Endothelial cell of umbilical vein (primary cell): ENCODE results near the gene PLXNA4. TPM values are rescaled to one million over a fixed set of nuclear protein-coding genes. Genes with fewer than 3 reads are reported as not detected.

Source experiments
- BruUV-seq: library from RNA; stranded (reverse); fragments of 400-500 nt; replicated peaks from 2 replicates; lab custom pipeline; 2021; lab: Mats Ljungman, UMichigan
- CTCF ChIA-PET: fragments of 300-600, 350-600 bp; sonication (Branson Sonifier 250); formaldehyde crosslinking; loops from one replicate; lab custom pipeline; 2021; ENCODE audit warnings: antibody characterized with exemption, inconsistent platforms; lab: Charles Lee
- POLR2A ChIA-PET: fragments of 300-600, 350-600 bp; sonication (Branson Sonifier 250); formaldehyde crosslinking; loops from one replicate; lab custom pipeline; 2021; ENCODE audit warnings: antibody characterized with exemption, inconsistent platforms; lab: Charles Lee
- DNase-seq: peaks from one replicate; pipeline ENCODE4 v3.0.0-alpha.2; 2011; ENCODE audit warnings: low read depth, low spot score
- FAIRE-seq: peaks from 2 replicates; lab custom pipeline; 2011; peaks lifted over from hg19 to GRCh38; lab: Jason Lieb, UNC
- H2AFZ ChIP-seq: 2 replicates; pipeline ENCODE4 v1.6.0; 2012; ENCODE audit warnings: low read depth, low read length, control low read depth, inconsistent platforms
- H3K27ac ChIP-seq: 2 replicates; pipeline ENCODE4 v1.5.1; 2011; ENCODE audit warnings: low read depth, mild to moderate bottlenecking, control low read depth, low read length, moderate library complexity; ENCODE audit not compliant: insufficient read depth
- H3K27me3 ChIP-seq, 2 experiments: 2 replicates each; pipeline versions ENCODE4 v1.6.0 to v1.6.1; 2011; ENCODE audit warnings: low read length in 2 of 2, mixed read lengths in 1 of 2; ENCODE audit not compliant: control insufficient read depth in 2 of 2, insufficient read depth in 2 of 2
- H3K36me3 ChIP-seq, 2 experiments: 2 replicates in 1 of 2; 3 replicates in 1 of 2; pipeline ENCODE4 v1.5.1; 2011; ENCODE audit warnings: low read length in 2 of 2, mild to moderate bottlenecking in 1 of 2, moderate library complexity in 1 of 2; ENCODE audit not compliant: control insufficient read depth in 2 of 2, insufficient read depth in 2 of 2; ENCODE audit errors: extremely low read depth in 1 of 2
- H3K4me1 ChIP-seq: 3 replicates; pipeline ENCODE4 v1.5.1; 2011; ENCODE audit warnings: mild to moderate bottlenecking, low read length; ENCODE audit not compliant: control insufficient read depth, insufficient read depth; ENCODE audit errors: extremely low read depth
- H3K4me2 ChIP-seq: 2 replicates; pipeline ENCODE4 v1.6.1; 2011; ENCODE audit warnings: low read length, control low read depth, mixed read lengths; ENCODE audit not compliant: insufficient read depth
- H3K4me3 ChIP-seq, 3 experiments: fragments of 200-600 bp in 1 of 3; sonication (generic), shearing (Covaris generic) in 1 of 3; replicated peaks in 1 of 3; 2 replicates each; pipeline ENCODE4 v1.5.1; 2011 to 2016; ENCODE audit warnings: control low read depth in 3 of 3, low read length in 3 of 3, mild to moderate bottlenecking in 2 of 3, inconsistent platforms in 1 of 3, low read depth in 1 of 3, moderate library complexity in 1 of 3; ENCODE audit not compliant: insufficient read depth in 1 of 3
- H3K79me2 ChIP-seq: 2 replicates; pipeline ENCODE4 v1.6.0; 2012; ENCODE audit warnings: low read length, inconsistent platforms; ENCODE audit not compliant: control insufficient read depth, insufficient read depth
- H3K9ac ChIP-seq: replicated peaks from 2 replicates; pipeline ENCODE3; 2011; ENCODE audit warnings: low read length, control low read depth; ENCODE audit not compliant: insufficient read depth; ENCODE audit errors: extremely low read depth
- H3K9me1 ChIP-seq: replicated peaks from 3 replicates; pipeline ENCODE4 v1.6.0; 2011; ENCODE audit warnings: mild to moderate bottlenecking, low read length; ENCODE audit not compliant: control insufficient read depth, insufficient read depth; ENCODE audit errors: extremely low read depth
- H3K9me3 ChIP-seq: replicated peaks from 2 replicates; pipeline ENCODE4 v1.5.1; 2012; ENCODE audit warnings: low read length, inconsistent platforms; ENCODE audit not compliant: control insufficient read depth, insufficient read depth
- H4K20me1 ChIP-seq: replicated peaks from 2 replicates; pipeline ENCODE3; 2011; ENCODE audit warnings: mild to moderate bottlenecking, low read length; ENCODE audit not compliant: control insufficient read depth, insufficient read depth; ENCODE audit errors: extremely low read depth
- CTCF ChIP-seq, 2 donors: IDR thresholded peaks; 1 replicate in 1 of 2; 2 replicates in 1 of 2; pipeline ENCODE4 v1.5.1; 2011; ENCODE audit warnings: low read length in 2 of 2, mild to moderate bottlenecking in 2 of 2, moderate library complexity in 2 of 2, control low read depth in 1 of 2, inconsistent platforms in 1 of 2, low read depth in 1 of 2; ENCODE audit not compliant: insufficient read depth in 1 of 2; ENCODE audit errors: extremely low read depth in 1 of 2
- EZH2 ChIP-seq: IDR thresholded peaks from 2 replicates; pipeline ENCODE4 v1.6.1; 2012; ENCODE audit warnings: borderline replicate concordance, low read depth, mild to moderate bottlenecking, moderate library complexity, low read length, inconsistent platforms; ENCODE audit not compliant: severe bottlenecking
- GATA2 ChIP-seq: IDR thresholded peaks from 2 replicates; pipeline ENCODE4 v1.7.0; 2011; ENCODE audit warnings: low read depth, mild to moderate bottlenecking, moderate library complexity, mixed read lengths, low read length; ENCODE audit not compliant: insufficient read length, insufficient read depth
- JUN ChIP-seq: IDR thresholded peaks from 2 replicates; pipeline ENCODE4 v1.6.1; 2011; ENCODE audit warnings: borderline replicate concordance, low read depth; ENCODE audit not compliant: insufficient read length, insufficient read depth
- MYC ChIP-seq: IDR thresholded peaks from one replicate; pipeline ENCODE4 v1.6.1; 2011; ENCODE audit warnings: mild to moderate bottlenecking, low read depth, low read length
- POLR2A ChIP-seq: IDR thresholded peaks from 2 replicates; pipeline ENCODE4 v1.6.1; 2012; ENCODE audit warnings: low read depth, mild to moderate bottlenecking, control low read depth, low read length
- POLR2AphosphoS5 ChIP-seq: IDR thresholded peaks from 2 replicates; pipeline ENCODE4 v1.6.1; 2012; ENCODE audit warnings: low read depth, mild to moderate bottlenecking, control low read depth, low read length, moderate library complexity; ENCODE audit not compliant: insufficient read depth
- dilution Hi-C: fragments of 300-500 bp; cut with MboI; formaldehyde crosslinking; loops from one replicate; pipeline ENCODE4 v1.15.0; 2019; ENCODE audit warnings: low sequenced_read_pairs; ENCODE audit not compliant: extremely low pct_ligation_motif_present
- intact Hi-C: fragments of 100-400 bp; cut with micrococcal nuclease; formaldehyde crosslinking; loops from one replicate; pipeline ENCODE4 v1.10.0; 2022
- polyA plus RNA-seq, 4 experiments: library from polyadenylated mRNA; depleted of rRNA in 3 of 4; stranded (reverse) in 3 of 4; unstranded in 1 of 4; fragments of >200 nt; gene quantifications; 2 replicates each; pipeline versions ENCODE4 v1.2.1 to v1.2.3, GENCODE V29; 2011 to 2012; ENCODE audit warnings: missing spikeins in 1 of 4
- total RNA-seq: library from RNA; stranded (reverse); gene quantifications from 2 replicates; pipeline ENCODE4 v1.2.3, GENCODE V29; 2021
- TF ChIP-seq, protein P1 (sequence below): IDR thresholded peaks from 2 replicates; pipeline ENCODE4 v1.6.1; 2011; ENCODE audit not compliant: insufficient read depth, insufficient read length

The PLXNA4 gene
- total and polyA plus RNA-seq, 2 donors (not counting 3 experiments of a cell fraction or from before 2014, with no cell fraction given) = 12.1 to 20.4 TPM

GRCh38 chr7:132134814-132135445 lies 441.3 kb downstream of the PLXNA4 start:
- no peaks in the 10 kb centered on the region for H4K20me1 ChIP-seq
- no peaks in the 10 kb centered on the region for H3K79me2 ChIP-seq
- FAIRE-seq (no peak), DNase-seq (no peak)
- no peaks in the 10 kb centered on the region for H3K27me3 ChIP-seq
- POLR2A ChIA-PET = no interaction called here
- H3K9ac ChIP-seq = no peak overlapping the region
- peaks cover 11% of the 10 kb centered on the region for H3K4me1 ChIP-seq
- no peak overlapping the region for H3K4me2 ChIP-seq
- TF ChIP-seq POLR2AphosphoS5 = no peak
- TF ChIP-seq CTCF (IDR thresholded peaks at IDR 0.05; ENCODE audit: extremely low read depth in 1 of 2, insufficient read depth in 1 of 2, low read depth in 1 of 2, low read length in 2 of 2) = no peak
- TF ChIP-seq, protein P1, sequence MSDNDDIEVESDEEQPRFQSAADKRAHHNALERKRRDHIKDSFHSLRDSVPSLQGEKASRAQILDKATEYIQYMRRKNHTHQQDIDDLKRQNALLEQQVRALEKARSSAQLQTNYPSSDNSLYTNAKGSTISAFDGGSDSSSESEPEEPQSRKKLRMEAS = no peak
- no peak for TF ChIP-seq POLR2A
- no peak for TF ChIP-seq MYC
- TF ChIP-seq EZH2 = no peak
- TF ChIP-seq JUN = no peak
- TF ChIP-seq GATA2 = no peak
- intact Hi-C loops = no loop called here
- no peaks in the 10 kb centered on the region for H3K9me1 ChIP-seq
- no peak overlapping the region for H3K27ac ChIP-seq
- H3K4me3 ChIP-seq = no peak overlapping the region
- no TSS peak for BruUV-seq
- dilution Hi-C loops = no loop called here
- no peak overlapping the region for H2AFZ ChIP-seq
- CTCF ChIA-PET = no interaction called here
- no peaks in the 10 kb centered on the region for H3K9me3 ChIP-seq
- H3K36me3 ChIP-seq = peaks cover 0 to 52% of the 10 kb centered on the region in 2 experiments
